HFF-Myc (cell line): Measurements from ENCODE around the gene CABP2.

Experiments used
- DNase-seq: peaks from one replicate; pipeline ENCODE4 v3.0.0-alpha.2; 2011; ENCODE audit warnings: low read depth; ENCODE audit errors: extremely low read depth
- H3K4me3 ChIP-seq: replicated peaks from 2 replicates; pipeline ENCODE4 v1.5.1; 2011; ENCODE audit warnings: low read depth, mild to moderate bottlenecking, control low read depth, low read length
- CTCF ChIP-seq: IDR thresholded peaks from 2 replicates; pipeline ENCODE4 v1.5.1; 2012; ENCODE audit warnings: mild to moderate bottlenecking, low read depth, low read length, control low read depth; ENCODE audit errors: missing control alignments

Gene CABP2

GRCh38 chr11:67507864-67508485 lies 15.3 kb downstream of the CABP2 start, which contains the start of gene CDK2AP2:
TSS of gene CDK2AP2 (minus strand) at chr11:67508162. CDS start at chr11:67508082, 80 bp downstream.
- H3K4me3 ChIP-seq = peak within 1 kb of the TSS; percentile 65
- peak; percentile 97 for DNase-seq

GRCh38 chr11:67507242-67507863 lies 15.9 kb downstream of the CABP2 start:
- DNase-seq = peak; percentile 51
- no peak for TF ChIP-seq CTCF
- H3K4me3 ChIP-seq = peak overlapping the region; percentile 65

More at GRCh38 chr11:67507864-67508485, 15.3 kb downstream of the CABP2 start, which contains the start of gene CDK2AP2:
- TF ChIP-seq CTCF = no peak

- H3K4me3 ChIP-seq = peak overlapping the region; percentile 65
- no peak for TF ChIP-seq CTCF
- no peak for DNase-seq
Measured at GRCh38 chr11:67506426-67507051, 16.7 kb downstream of the CABP2 start.

- H3K4me3 ChIP-seq = peak overlapping the region; percentile 71
- TF ChIP-seq CTCF = peak; percentile 98
- peak; percentile 70 for DNase-seq
Measured at GRCh38 chr11:67505605-67506396, 17.4 kb downstream of the CABP2 start.

GRCh38 chr11:67504950-67505581 lies 18.2 kb downstream of the CABP2 start, which contains the start of gene PITPNM1:
TSS of gene PITPNM1 (minus strand) at chr11:67505363. CDS start at chr11:67504180, 1,183 bp downstream.
- DNase-seq = no peak
- TF ChIP-seq CTCF = no peak

More at GRCh38 chr11:67504950-67505581, 18.2 kb downstream of the CABP2 start, which contains the start of gene PITPNM1:
- peak within 1 kb of the TSS; percentile 71 for H3K4me3 ChIP-seq
